AG09319 (cell line): Measurements from ENCODE around the gene SLC12A5.

Experiments
- DNase-seq: peaks from one replicate; pipeline ENCODE4 v3.0.0-alpha.2; 2010; ENCODE audit warnings: low read depth; ENCODE audit errors: extremely low read depth
- TF ChIP-seq, protein P1 (sequence below): IDR thresholded peaks from 2 replicates; pipeline ENCODE4 v1.5.1; 2011; ENCODE audit warnings: low read depth, mild to moderate bottlenecking, inconsistent platforms, low read length, moderate library complexity

Gene SLC12A5

DNA sequence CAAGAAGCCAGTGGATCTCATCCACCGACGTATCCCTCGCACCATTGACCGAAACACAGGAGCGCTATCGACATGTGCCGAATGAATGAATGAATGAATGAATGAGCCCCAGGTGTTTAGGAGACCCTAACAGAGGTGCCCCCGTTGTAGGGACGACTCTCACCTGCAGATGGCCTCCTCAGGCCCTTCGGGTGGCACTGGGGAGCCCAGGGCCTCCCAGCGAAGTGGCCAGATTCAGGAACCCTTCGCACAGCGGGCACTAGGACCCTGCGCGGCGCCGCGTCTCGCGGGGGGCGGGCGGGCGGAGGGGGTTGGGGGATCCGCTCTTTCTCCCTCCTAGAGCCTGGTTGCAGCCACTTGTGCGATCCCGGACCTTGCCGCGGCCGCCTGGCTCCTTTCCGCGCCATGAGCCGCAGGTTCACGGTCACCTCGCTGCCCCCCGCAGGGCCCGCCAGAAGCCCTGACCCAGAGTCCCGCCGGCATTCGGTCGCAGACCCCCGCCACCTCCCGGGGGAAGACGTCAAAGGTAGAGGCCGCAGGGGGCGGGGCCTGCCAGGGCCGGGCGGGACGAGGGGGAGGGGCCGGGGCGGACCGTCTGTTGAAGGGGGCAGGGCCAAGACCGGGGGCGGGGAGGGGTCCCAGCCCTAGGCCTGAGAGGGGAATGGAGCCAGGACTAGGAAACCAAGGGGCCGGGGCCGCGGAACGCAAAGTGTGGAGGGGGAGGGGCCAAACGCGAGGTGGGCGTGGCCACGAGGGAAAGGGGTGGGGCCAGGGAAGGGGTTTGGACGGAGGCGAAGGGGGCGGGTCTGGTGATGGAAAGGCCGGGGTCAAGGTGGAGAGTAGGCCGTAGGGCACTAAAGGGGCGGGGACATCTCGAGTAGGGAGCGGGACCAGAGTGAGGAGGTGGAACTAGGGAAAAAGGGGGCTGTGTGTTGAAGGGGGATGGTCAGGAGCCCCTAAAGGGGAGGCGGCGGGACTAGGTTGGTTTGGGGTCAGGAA, 7.4 kb upstream of the SLC12A5 start:
- no peak for DNase-seq
- TF ChIP-seq, protein P1, sequence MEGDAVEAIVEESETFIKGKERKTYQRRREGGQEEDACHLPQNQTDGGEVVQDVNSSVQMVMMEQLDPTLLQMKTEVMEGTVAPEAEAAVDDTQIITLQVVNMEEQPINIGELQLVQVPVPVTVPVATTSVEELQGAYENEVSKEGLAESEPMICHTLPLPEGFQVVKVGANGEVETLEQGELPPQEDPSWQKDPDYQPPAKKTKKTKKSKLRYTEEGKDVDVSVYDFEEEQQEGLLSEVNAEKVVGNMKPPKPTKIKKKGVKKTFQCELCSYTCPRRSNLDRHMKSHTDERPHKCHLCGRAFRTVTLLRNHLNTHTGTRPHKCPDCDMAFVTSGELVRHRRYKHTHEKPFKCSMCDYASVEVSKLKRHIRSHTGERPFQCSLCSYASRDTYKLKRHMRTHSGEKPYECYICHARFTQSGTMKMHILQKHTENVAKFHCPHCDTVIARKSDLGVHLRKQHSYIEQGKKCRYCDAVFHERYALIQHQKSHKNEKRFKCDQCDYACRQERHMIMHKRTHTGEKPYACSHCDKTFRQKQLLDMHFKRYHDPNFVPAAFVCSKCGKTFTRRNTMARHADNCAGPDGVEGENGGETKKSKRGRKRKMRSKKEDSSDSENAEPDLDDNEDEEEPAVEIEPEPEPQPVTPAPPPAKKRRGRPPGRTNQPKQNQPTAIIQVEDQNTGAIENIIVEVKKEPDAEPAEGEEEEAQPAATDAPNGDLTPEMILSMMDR: no peak

DNA sequence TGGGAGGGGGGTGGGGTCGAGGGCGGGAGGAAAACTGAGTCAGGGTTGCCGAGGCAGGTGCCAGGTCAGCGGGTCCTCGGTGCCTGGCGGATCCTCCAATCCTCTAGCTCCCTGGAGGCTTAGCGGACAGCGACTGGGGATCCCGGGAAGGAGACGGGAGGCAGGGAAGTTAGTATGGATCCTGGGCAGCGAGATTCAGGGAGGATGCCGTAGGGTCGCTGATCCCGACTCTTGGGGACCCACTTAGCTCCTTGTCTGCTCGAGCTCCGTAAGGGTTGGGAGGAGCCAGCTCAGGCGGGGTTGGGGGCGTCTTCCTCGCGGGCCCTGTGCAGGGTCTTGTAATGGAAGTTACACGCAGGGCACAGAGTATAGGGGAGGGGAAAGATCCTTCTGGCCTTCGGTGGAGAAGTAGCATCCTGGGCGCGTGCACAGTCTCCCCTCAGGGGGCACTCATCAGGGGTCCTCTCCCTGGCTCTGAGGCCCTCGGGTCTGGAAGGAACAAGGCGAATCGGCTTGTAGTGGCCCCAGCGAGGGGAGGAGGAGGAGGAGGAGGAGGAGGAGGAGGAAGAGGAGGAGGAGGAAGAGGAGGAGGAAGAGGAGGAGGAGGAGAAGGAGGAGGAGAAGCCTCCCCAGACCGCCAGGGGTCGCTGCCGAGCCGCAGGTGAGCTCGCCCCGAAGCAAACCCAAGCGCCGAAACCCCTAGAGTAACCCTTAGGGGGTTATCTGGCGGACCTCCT, 6.4 kb upstream of the SLC12A5 start:
- TF ChIP-seq, protein P1: peak; percentile 64
- no peak for DNase-seq

DNA sequence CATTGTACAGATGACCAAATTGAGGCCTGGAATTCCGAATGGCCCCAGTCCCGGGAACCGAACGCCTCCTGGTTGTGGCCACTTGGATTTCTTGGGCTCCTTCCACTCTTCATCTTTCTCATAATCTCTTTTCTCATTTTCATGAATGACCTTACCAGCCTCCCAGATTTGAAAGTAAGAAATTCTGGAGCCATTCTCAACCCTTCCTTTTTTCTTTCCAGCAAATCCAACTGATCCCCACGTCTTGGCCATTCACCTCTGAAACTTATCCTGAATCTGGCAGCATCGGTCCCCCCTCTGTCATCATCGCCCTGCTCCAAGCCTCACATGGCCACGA, 5.9 kb upstream of the SLC12A5 start:
- no peak for DNase-seq
- TF ChIP-seq, protein P1: no peak

DNA sequence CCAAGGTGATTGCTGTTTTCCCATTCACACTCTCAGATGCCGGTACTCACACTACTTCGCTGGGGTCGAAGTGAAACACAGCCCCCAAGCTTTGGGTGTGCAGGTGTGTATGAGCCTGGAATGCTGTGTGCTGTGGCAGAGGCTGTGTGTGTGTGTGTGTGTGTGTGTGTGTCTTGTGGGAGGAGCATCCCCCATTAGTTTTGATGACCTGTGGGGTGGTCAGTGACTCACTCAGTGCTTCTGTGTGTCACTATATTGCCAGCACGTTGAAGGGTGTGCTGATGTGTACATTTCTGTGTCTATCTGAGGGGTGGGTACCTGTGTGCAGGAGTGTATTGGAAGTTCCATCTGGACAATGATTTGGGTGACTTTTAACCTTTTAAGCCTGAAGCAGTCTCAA, 5.0 kb upstream of the SLC12A5 start:
- TF ChIP-seq, protein P1: no peak
- no peak for DNase-seq

DNA sequence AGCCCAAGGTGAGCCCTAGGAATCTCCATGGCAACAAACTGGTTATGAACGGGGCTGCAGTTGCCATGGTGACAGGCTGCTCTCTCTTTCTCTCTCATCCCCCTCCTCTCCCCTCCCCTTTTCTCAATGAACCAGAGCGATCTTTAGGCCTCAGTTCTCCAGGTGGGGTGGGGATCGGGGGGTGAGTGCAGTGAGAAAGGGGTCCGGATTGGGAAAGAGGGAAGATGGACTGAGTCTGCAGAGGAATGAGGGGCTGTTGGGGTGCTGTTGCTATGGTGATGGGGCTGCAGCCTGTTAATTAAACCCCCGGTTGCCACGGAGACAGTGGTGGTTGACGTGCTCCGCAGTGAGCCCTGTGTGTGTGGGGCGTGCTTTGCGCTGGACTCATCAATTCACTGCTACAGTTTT, 3.6 kb upstream of the SLC12A5 start:
- no peak for DNase-seq
- TF ChIP-seq, protein P1: no peak

DNA sequence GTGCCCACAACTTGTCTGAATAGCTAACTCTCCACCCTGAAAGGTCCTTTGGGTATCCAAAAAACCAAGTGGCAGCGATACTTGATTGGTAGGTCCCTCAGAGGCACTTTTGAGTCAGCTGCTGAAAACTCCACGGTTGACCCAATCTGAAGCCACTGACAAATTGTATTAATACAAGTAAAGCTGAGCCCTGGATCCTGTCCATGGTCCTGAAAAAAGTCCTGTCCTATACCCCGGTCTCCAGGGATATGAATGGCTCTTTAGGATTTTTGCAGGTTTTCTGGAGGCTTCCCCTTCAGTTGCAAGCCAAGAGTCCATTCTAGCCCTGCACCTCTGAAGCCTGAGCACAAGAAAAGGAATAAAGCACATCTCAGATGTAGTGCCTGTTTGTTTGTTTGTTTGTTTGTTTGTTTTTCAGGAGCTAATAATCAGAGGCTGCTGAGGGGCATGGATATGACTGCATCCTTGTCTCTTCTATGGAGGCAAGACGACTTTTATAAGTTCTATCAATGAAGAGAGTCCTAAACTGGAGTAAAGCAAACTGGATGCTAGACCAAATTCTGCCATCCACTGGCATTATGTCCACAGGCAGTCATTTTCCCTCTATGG, 1.7 kb upstream of the SLC12A5 start:
- TF ChIP-seq, protein P1: no peak
- DNase-seq: peak; percentile 8
